Neural progenitor cell (in vitro differentiated cells): ENCODE data around the gene PCNX2. TPM values are rescaled to one million over a fixed set of nuclear protein-coding genes. Genes with fewer than 3 reads are reported as not detected.

Source experiments
- DNase-seq: peaks from one replicate; pipeline ENCODE4 v3.0.0-alpha.2; 2016; ENCODE audit warnings: low spot score
- H2AFZ ChIP-seq: fragments of 200-600 bp; sonication (generic); replicated peaks from 2 replicates; pipeline ENCODE4 v1.6.1; 2016; ENCODE audit warnings: antibody characterized with exemption
- H3F3A ChIP-seq: fragments of 200-600 bp; sonication (generic); 2 replicates; pipeline ENCODE4 v1.6.1; 2016; ENCODE audit warnings: antibody characterized with exemption, low read depth
- H3K27ac ChIP-seq: fragments of 200-600 bp; sonication (generic); 2 replicates; pipeline ENCODE4 v1.5.1; 2016; ENCODE audit warnings: mild to moderate bottlenecking
- H3K27me3 ChIP-seq: fragments of 200-600 bp; sonication (generic); 2 replicates; pipeline ENCODE4 v1.6.1; 2016; ENCODE audit warnings: mild to moderate bottlenecking, moderate library complexity
- H3K36me3 ChIP-seq: fragments of 200-600 bp; sonication (generic); 2 replicates; pipeline ENCODE4 v1.5.1; 2016
- H3K4me1 ChIP-seq: fragments of 200-600 bp; sonication (generic); 2 replicates; pipeline ENCODE4 v1.6.1; 2016; ENCODE audit warnings: mixed run types
- H3K4me2 ChIP-seq: fragments of 200-600 bp; sonication (generic); 2 replicates; pipeline ENCODE4 v1.6.1; 2016
- H3K4me3 ChIP-seq: fragments of 200-600 bp; sonication (generic); 2 replicates; pipeline ENCODE4 v1.5.1; 2016
- H3K79me2 ChIP-seq: fragments of 200-600 bp; sonication (generic); 2 replicates; pipeline ENCODE4 v1.6.1; 2016; ENCODE audit warnings: low read depth
- H3K9ac ChIP-seq: fragments of 200-600 bp; sonication (generic); 2 replicates; pipeline ENCODE4 v1.6.1; 2016
- H3K9me3 ChIP-seq: fragments of 200-600 bp; sonication (generic); 2 replicates; pipeline ENCODE4 v1.5.1; 2016; ENCODE audit warnings: low read depth
- H4K20me1 ChIP-seq: fragments of 200-600 bp; sonication (generic); 2 replicates; pipeline ENCODE4 v1.6.1; 2016; ENCODE audit warnings: low read depth
- H3K27ac Mint-ChIP-seq: 3 replicates; pipeline ENCODE4 v1.8.0; 2021; ENCODE audit warnings: mixed read lengths
- H3K27me3 Mint-ChIP-seq: 2 replicates; pipeline ENCODE4 v1.8.0; 2022; ENCODE audit warnings: low read depth, mild to moderate bottlenecking, inconsistent platforms, moderate library complexity, mixed read lengths; ENCODE audit not compliant: insufficient read depth
- H3K36me3 Mint-ChIP-seq: 3 replicates; pipeline ENCODE4 v1.8.0; 2021; ENCODE audit warnings: mixed read lengths
- H3K4me1 Mint-ChIP-seq: 3 replicates; pipeline ENCODE4 v1.8.0; 2021; ENCODE audit warnings: mixed read lengths
- H3K4me3 Mint-ChIP-seq: 3 replicates; pipeline ENCODE4 v1.8.0; 2021; ENCODE audit warnings: mild to moderate bottlenecking, moderate library complexity, mixed read lengths
- H3K9me3 Mint-ChIP-seq: 3 replicates; pipeline ENCODE4 v1.8.0; 2020; ENCODE audit warnings: mixed read lengths
- CTCF ChIP-seq: fragments of 200-600 bp; sonication (generic); IDR thresholded peaks from 2 replicates; pipeline ENCODE4 v1.5.1; 2017; ENCODE audit warnings: antibody characterized with exemption, mild to moderate bottlenecking
- EZH2 ChIP-seq: fragments of 200-600 bp; sonication (generic); IDR thresholded peaks from 2 replicates; pipeline ENCODE4 v1.6.1; 2017; ENCODE audit warnings: antibody characterized with exemption, mild to moderate bottlenecking, moderate library complexity
- EZH2phosphoT487 ChIP-seq: fragments of 200-600 bp; sonication (generic); IDR thresholded peaks from 2 replicates; pipeline ENCODE4 v1.6.1; 2017; ENCODE audit warnings: antibody characterized with exemption
- total RNA-seq: library from RNA; depleted of rRNA; stranded (reverse); fragments of >200 nt; gene quantifications from 2 replicates; pipeline ENCODE4 v1.2.3, GENCODE V29; 2015; ENCODE audit warnings: low replicate concordance

The PCNX2 gene
- total RNA-seq, 1 donor from 2014 or later: 30.8 TPM

DNA sequence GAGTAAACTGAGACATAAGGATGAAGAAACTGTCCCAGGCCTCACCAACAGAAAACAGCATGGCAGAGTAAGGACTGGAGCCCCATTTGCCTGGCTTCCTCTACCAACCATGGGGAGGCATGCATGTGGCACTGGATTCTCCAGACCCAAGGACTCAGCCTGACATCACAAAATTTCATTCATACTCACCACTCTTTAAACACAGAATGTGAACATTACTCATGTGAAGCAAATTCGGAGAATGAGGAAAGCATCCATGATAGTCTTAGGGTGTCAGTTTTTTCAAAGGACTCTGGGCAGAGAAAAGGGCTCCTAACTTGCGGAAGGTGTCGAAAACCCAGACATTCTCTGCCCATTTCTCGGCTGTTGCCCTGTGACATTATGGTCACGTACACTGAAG, 83.9 kb downstream of the PCNX2 start:
- H3K4me3 ChIP-seq: no peak overlapping the region
- H3K27me3 ChIP-seq: no peaks in the 10 kb centered on the region
- Mint-ChIP-seq H3K36me3 (peaks cover 7% of the 10 kb centered on the region), H3K9me3 (no peaks in the 10 kb centered on the region), H3K27me3 (no peaks in the 10 kb centered on the region), H3K4me1 (no peaks in the 10 kb centered on the region), H3K4me3 (no peak overlapping the region), H3K27ac (no peak overlapping the region)
- H3K79me2 ChIP-seq: no peaks in the 10 kb centered on the region
- no peak for DNase-seq
- no peaks in the 10 kb centered on the region for H3F3A ChIP-seq
- H3K27ac ChIP-seq: no peak overlapping the region
- no peaks in the 10 kb centered on the region for H3K9me3 ChIP-seq
- no peaks in the 10 kb centered on the region for H4K20me1 ChIP-seq
- H3K9ac ChIP-seq: no peak overlapping the region
- no peak overlapping the region for H2AFZ ChIP-seq
- no peaks in the 10 kb centered on the region for H3K36me3 ChIP-seq
- H3K4me2 ChIP-seq: no peak overlapping the region
- no peak for TF ChIP-seq CTCF
- TF ChIP-seq EZH2: no peak
- TF ChIP-seq EZH2phosphoT487: no peak
- no peaks in the 10 kb centered on the region for H3K4me1 ChIP-seq

GRCh38 chr1:233211106-233211505, 84.4 kb downstream of the PCNX2 start:
- Histone ChIP-seq H3F3A (no peaks in the 10 kb centered on the region), H3K27ac (no peak overlapping the region), H3K27me3 (no peaks in the 10 kb centered on the region), H3K36me3 (no peaks in the 10 kb centered on the region), H2AFZ (no peak overlapping the region), H3K4me1 (no peaks in the 10 kb centered on the region), H3K9ac (no peak overlapping the region), H3K79me2 (no peaks in the 10 kb centered on the region), H3K4me3 (no peak overlapping the region), H4K20me1 (no peaks in the 10 kb centered on the region), H3K9me3 (no peaks in the 10 kb centered on the region), H3K4me2 (no peak overlapping the region)
- Mint-ChIP-seq H3K9me3 (no peaks in the 10 kb centered on the region), H3K36me3 (peaks cover 9% of the 10 kb centered on the region), H3K4me3 (no peak overlapping the region), H3K27ac (no peak overlapping the region), H3K4me1 (no peaks in the 10 kb centered on the region), H3K27me3 (no peaks in the 10 kb centered on the region)
- TF ChIP-seq EZH2phosphoT487 (no peak), CTCF (no peak), EZH2 (no peak)
- DNase-seq: no peak

DNA sequence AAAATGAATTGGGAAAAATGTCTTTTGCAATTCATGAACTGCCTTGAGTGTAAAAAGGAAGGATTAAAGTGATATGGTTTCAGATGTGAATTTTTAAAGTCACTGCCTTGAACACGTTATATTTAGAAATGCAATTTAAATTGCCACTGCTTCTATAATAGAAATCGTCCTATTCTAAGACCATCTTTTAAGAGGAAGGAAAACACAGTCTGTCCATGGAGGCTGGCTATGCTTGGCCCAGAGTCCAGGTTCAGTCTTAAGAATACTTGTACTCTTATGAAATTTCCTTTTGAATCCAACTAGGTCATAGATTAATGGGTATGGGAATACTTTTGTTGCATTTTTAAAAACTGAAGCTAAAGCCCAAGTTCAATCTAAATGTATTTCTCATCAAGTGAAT, 86.0 kb downstream of the PCNX2 start:
- Mint-ChIP-seq H3K27ac (no peak overlapping the region), H3K36me3 (peaks cover 9% of the 10 kb centered on the region), H3K27me3 (no peaks in the 10 kb centered on the region), H3K4me3 (no peak overlapping the region), H3K4me1 (no peaks in the 10 kb centered on the region), H3K9me3 (no peaks in the 10 kb centered on the region)
- Histone ChIP-seq H3K79me2 (no peaks in the 10 kb centered on the region), H3K27me3 (no peaks in the 10 kb centered on the region), H3K36me3 (no peaks in the 10 kb centered on the region), H3K4me2 (no peak overlapping the region), H3F3A (no peaks in the 10 kb centered on the region), H3K4me1 (no peaks in the 10 kb centered on the region), H4K20me1 (no peaks in the 10 kb centered on the region), H2AFZ (no peak overlapping the region), H3K27ac (no peak overlapping the region), H3K4me3 (no peak overlapping the region), H3K9me3 (no peaks in the 10 kb centered on the region), H3K9ac (no peak overlapping the region)
- no peak for DNase-seq
- TF ChIP-seq EZH2phosphoT487: no peak
- no peak for TF ChIP-seq EZH2
- no peak for TF ChIP-seq CTCF

- H3K36me3 ChIP-seq: no peaks in the 10 kb centered on the region
- no peaks in the 10 kb centered on the region for H3K27me3 Mint-ChIP-seq
- no peaks in the 10 kb centered on the region for H3K79me2 ChIP-seq
- DNase-seq: no peak
- H3K4me3 Mint-ChIP-seq: no peak overlapping the region
- no peaks in the 10 kb centered on the region for H3K9me3 ChIP-seq
- no peaks in the 10 kb centered on the region for H3K4me1 ChIP-seq
- no peak overlapping the region for H3K4me3 ChIP-seq
- no peaks in the 10 kb centered on the region for H3K27me3 ChIP-seq
- TF ChIP-seq EZH2 (no peak), EZH2phosphoT487 (no peak), CTCF (no peak)
- H3K9me3 Mint-ChIP-seq: no peaks in the 10 kb centered on the region
- no peak overlapping the region for H3K4me2 ChIP-seq
- no peak overlapping the region for H3K27ac Mint-ChIP-seq
- H3K27ac ChIP-seq: no peak overlapping the region
- H2AFZ ChIP-seq: no peak overlapping the region
- peaks cover 9% of the 10 kb centered on the region for H3K36me3 Mint-ChIP-seq
- no peak overlapping the region for H3K9ac ChIP-seq
- H3F3A ChIP-seq: no peaks in the 10 kb centered on the region
- H3K4me1 Mint-ChIP-seq: no peaks in the 10 kb centered on the region
- no peaks in the 10 kb centered on the region for H4K20me1 ChIP-seq
Measured at GRCh38 chr1:233208687-233209086, 86.8 kb downstream of the PCNX2 start.
